ENCODE data around the gene ADAM33. TPM values are rescaled to one million over a fixed set of nuclear protein-coding genes. Genes with fewer than 3 reads are reported as not detected.

The ADAM33 gene
- total RNA-seq, 1 experiment from 2014 or later: not detected

- TF ChIP-seq RAD21 (IDR thresholded peaks at IDR 0.05; ENCODE audit: low read depth): no peak
- no peak for TF ChIP-seq ELF1 (IDR thresholded peaks at IDR 0.05; ENCODE audit: borderline replicate concordance, low read depth)
- no peak for TF ChIP-seq CBX3 (IDR thresholded peaks at IDR 0.05; ENCODE audit: low read depth)
- TF ChIP-seq JUND (IDR thresholded peaks at IDR 0.05): no peak
- TF ChIP-seq ZBTB33 (IDR thresholded peaks at IDR 0.05; ENCODE audit: extremely low read depth, insufficient replicate concordance, low read length): no peak
Observed at GRCh38 chr20:3630429-3630828, 51.4 kb downstream of the ADAM33 start (continued).

GRCh38 chr20:3629893-3630292, 51.9 kb downstream of the ADAM33 start:
- no peak for TF ChIP-seq FOSL1 (IDR thresholded peaks at IDR 0.05; ENCODE audit: low read depth)
- TF ChIP-seq EZH2 (IDR thresholded peaks at IDR 0.05): no peak
- no peak for TF ChIP-seq ZNF274 (IDR thresholded peaks at IDR 0.05; ENCODE audit: low read depth, low read length)
- no peak for TF ChIP-seq MAX (IDR thresholded peaks at IDR 0.05)
- no peak for TF ChIP-seq SRF (IDR thresholded peaks at IDR 0.05; ENCODE audit: low read depth)
- TF ChIP-seq ATF3 (IDR thresholded peaks at IDR 0.05): no peak
- no peak for TF ChIP-seq SIN3A (IDR thresholded peaks at IDR 0.05; ENCODE audit: low read depth)
- TF ChIP-seq CEBPB (IDR thresholded peaks at IDR 0.05; ENCODE audit: low read depth): no peak
- TF ChIP-seq CTCF (IDR thresholded peaks at IDR 0.05 in 2 of 3, conservative IDR thresholded peaks at IDR 0.05 in 1 of 3; ENCODE audit: borderline replicate concordance in 1 of 3, insufficient read depth in 1 of 3, low read depth in 2 of 3, low read length in 2 of 3): no peak
- no peak for TF ChIP-seq JUND (IDR thresholded peaks at IDR 0.05)
- no peak for TF ChIP-seq YY1 (IDR thresholded peaks at IDR 0.05; ENCODE audit: extremely low read depth, insufficient replicate concordance, low read depth, low read length)
- TF ChIP-seq EGR1 (IDR thresholded peaks at IDR 0.05; ENCODE audit: low read depth): no peak
- no peak for TF ChIP-seq RAD21 (IDR thresholded peaks at IDR 0.05; ENCODE audit: low read depth)
- no peak for TF ChIP-seq CBX3 (IDR thresholded peaks at IDR 0.05; ENCODE audit: low read depth)
- no peak for TF ChIP-seq POLR2AphosphoS5 (IDR thresholded peaks at IDR 0.05; ENCODE audit: low read depth, low read length)
- TF ChIP-seq SP1 (IDR thresholded peaks at IDR 0.05; ENCODE audit: low read depth): no peak
- Histone ChIP-seq H3K9me2 (ENCODE audit: insufficient read depth) (no peaks in the 10 kb centered on the region), H3K27ac (ENCODE audit: low read depth, low read length) (no peak overlapping the region), H3K36me3 (ENCODE audit: control insufficient read depth in 1 of 2, insufficient read depth in 2 of 2, low read length in 2 of 2) (no peaks in the 10 kb centered on the region; a peak in 1 of 4 replicates), H4K20me1 (ENCODE audit: insufficient read depth) (no peaks in the 10 kb centered on the region), H3K27me3 (ENCODE audit: insufficient read depth, low read length) (no peaks in the 10 kb centered on the region), H3K79me2 (ENCODE audit: insufficient read depth, low read length) (no peaks in the 10 kb centered on the region), H3K9me3 (ENCODE audit: control insufficient read depth in 1 of 2, insufficient read depth in 1 of 2, low read depth in 1 of 2, low read length in 2 of 2) (no peaks in the 10 kb centered on the region), H3K9ac (ENCODE audit: low read length) (no peak overlapping the region), H3K4me1 (ENCODE audit: control insufficient read depth in 1 of 2, insufficient read depth in 2 of 2, low read length in 2 of 2) (no peaks in the 10 kb centered on the region), H3K4me2 (ENCODE audit: low read length) (no peak overlapping the region), H3K4me3 (replicated peaks in 1 of 2; ENCODE audit: low read depth in 1 of 2, low read length in 2 of 2) (no peak overlapping the region), H2AFZ (ENCODE audit: low read depth, low read length, poor library complexity, severe bottlenecking) (no peak overlapping the region)
- ChIA-PET RAD21 (ENCODE audit: low non-redundant PET in 1 of 2, low total read pairs in 2 of 2, uncharacterized antibody in 2 of 2, unreplicated experiment in 2 of 2) (no interaction called here), CTCF (interaction anchor here (1.3 kb wide), 1 partner anchor 67 kb away, joined by 5 read pairs; no protein-coding TSS in a partner anchor), POLR2A (no interaction called here)
- ATAC-seq (no peak), DNase-seq (ENCODE audit: low read depth, low spot score) (no peak)
- intact Hi-C loops (cut with micrococcal nuclease): no loop called here
- BruUV-seq (replicated peaks): no TSS peak

Measured in HCT116 (cell line).